ENCODE results near the gene DZIP1L.

DNA sequence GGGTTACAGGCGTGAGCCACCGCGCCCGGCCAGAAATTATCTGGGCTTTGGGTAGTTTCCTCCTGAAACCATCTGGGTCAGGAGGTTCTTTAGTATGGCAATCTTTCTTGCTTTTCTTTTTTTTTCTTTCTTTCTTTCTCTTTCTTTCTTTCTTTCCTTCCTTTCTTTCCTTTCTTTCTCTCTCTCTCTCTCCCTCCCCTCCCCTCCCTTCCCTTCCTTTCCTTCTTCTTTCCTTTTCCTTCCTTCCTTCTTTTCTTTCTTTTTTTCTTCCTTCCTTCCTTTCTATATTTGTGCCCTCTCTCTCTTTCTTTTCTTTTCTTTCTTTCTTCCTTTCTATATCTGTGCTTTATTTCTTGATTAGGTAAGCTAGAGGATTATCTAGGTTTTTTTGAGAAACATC lies 42.3 kb upstream of the DZIP1L start:
- TF ChIP-seq POLR2A (IDR thresholded peaks at IDR 0.05; ENCODE audit: low read depth, low read length) (no peak), TAF1 (IDR thresholded peaks at IDR 0.05; ENCODE audit: borderline replicate concordance, low read depth, low read length) (no peak)

All from GM12892 (cell line).